H4 (cell line): Measurements from ENCODE around the gene CDC25B. TPM values are rescaled to one million over a fixed set of nuclear protein-coding genes. Genes with fewer than 3 reads are reported as not detected.

ENCODE experiments used
- DNase-seq: peaks from one replicate; pipeline ENCODE4 v3.0.0-alpha.2; 2015; ENCODE audit warnings: low spot score
- total RNA-seq: library from RNA; depleted of rRNA; stranded (reverse); fragments of >200 nt; shearing (Covaris generic); gene quantifications from 2 replicates; pipeline ENCODE4 v1.2.3, GENCODE V29; 2014

Gene CDC25B
- total RNA-seq, 1 experiment from 2014 or later, result 39.6 TPM

DNA sequence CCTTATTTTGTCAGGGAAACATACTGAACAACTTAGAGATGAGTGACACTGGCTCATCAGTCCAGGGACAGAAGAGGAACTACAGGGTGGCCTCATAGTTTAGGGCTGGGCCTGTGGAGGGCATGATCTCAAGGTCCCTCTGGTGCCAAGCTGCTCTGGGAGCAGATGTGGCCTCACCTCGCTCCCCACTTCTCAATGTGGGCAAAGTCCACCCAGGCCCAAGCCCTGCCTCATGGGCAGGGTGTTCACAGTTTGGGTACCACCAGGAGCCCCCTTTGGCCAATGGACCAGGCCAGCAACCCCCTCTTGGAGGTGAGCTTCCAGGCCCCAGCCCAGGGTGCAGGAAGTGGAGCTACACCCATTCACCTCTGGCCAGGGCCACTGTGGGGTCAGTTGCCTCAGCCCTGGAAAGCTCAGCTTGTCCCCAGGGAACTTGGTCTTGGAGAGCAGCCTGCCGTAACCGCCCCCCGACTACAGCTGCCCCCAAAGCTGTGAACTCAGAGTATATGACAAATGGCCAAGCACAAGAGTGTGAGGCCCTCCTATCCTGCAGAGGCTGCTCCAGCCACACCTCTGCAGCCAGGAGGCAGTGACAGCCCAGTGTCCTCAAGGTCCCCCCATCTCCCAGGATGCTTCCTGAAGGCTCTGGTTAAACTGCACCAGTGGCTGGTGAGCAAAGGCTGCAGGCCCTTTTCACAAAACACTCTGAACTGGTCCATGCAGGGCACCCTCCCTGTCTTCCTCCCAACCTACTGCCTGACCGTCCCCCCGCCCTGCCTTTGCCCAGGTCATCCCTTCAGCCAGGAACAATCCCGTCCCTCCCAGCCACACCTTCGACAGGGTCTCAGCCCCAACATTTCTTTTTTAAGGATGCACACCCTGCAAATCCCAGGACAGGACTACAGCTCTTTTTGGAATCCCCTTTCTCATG, 32.2 kb upstream of the CDC25B start:
- no peak for DNase-seq

DNA sequence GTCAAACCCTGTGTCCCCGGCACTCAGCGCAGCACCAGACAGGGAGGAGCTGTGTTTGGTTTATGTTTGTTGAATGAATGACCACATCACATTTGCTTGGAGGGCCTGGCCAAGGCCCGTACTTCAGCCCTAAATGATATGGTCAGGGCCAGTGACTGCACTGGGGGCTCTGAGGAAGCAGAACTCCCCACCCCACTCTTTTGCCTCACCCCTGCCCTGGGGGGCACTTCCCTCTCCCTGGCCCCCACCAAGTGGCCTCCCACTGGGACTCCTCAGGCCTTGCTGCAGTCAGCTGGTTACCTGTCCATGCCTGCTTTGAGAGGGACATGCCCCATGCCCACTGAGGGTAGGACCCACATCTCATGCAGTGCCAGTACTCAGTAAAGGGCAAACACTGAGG, 31.5 kb upstream of the CDC25B start:
- no peak for DNase-seq

DNA sequence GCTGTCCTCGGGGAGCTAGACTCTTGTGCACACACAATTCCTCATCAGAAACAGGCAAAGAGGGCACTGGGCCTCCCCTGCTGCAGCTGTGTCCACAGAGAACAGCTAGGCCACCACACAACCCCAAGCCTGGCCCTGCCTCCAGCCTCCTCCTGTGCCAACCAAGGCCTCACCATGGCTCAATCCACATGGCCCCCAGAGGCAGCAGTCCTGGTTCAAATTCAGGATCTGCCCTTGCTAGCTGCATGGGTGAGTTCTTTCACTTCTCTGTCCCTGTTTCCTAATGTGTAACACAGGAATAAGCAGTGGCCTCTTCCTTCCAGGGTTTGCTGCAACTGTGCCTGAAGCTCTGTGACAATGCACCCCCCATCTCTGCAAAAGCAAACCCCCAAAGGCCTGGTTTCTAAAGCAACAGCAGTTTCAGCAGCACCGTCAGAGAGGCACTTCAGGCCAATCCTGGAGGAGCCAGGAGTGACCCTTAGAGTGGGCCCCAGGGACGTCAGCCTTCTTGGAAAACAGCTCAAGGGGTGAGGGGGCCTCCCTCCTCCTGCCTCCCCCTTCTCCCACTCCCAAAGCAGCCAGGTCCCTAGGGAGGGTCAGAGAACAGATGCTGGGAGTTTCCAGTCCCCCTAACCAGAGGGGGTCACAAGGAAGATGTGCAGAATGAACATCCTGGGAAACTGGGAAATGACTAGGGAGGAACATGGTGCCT, 30.8 kb upstream of the CDC25B start:
- DNase-seq, result no peak

DNA sequence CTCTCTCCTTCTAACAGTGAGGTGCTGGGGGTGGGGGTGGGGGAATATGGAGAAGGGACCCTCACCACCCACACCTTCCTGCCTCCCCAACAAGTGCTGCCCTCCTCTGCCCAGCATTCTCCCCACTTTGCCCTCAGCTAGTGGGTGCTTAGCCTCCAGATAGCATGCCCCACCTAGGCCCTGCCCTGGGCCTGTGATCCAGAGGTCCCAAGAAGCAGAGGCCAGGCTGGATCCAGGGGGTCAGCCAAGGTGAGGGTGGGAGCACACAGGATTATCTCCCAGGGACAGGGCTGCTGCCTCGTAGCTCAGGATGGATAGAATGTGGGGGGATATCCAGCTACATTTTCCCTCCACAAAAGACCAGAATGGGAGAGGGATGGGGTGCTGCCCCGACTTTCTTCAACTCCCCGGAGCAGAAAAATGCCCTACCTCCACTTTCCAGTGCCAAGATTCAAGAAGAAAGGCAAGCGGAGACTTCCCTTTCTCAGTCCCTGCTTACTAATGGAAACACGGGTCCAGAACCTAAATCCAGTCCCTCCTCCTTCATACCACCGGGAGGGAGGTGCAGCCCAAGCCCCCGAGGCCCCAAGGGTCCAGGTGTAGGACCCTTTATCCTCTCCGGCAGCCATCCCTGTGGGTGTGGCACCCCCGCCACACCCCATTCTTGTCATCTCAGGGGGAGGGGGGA, 29.5 kb upstream of the CDC25B start:
- DNase-seq, result no peak

DNA sequence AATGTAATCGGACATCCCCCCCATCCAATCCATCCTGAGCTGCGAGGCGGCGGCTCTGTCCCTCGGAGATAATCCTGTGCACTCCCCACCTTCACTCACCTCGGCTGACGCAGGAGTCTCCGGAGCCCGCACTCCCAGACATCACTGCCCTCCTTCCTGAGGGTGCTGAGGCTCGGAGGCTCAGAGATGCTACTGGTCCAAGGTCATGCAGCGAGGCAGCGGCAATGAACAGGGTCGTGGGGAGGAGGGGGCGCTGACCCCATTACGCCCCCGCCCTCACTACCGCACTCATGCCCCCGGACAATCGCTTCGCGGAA, 29.0 kb upstream of the CDC25B start:
- DNase-seq, result no peak

DNA sequence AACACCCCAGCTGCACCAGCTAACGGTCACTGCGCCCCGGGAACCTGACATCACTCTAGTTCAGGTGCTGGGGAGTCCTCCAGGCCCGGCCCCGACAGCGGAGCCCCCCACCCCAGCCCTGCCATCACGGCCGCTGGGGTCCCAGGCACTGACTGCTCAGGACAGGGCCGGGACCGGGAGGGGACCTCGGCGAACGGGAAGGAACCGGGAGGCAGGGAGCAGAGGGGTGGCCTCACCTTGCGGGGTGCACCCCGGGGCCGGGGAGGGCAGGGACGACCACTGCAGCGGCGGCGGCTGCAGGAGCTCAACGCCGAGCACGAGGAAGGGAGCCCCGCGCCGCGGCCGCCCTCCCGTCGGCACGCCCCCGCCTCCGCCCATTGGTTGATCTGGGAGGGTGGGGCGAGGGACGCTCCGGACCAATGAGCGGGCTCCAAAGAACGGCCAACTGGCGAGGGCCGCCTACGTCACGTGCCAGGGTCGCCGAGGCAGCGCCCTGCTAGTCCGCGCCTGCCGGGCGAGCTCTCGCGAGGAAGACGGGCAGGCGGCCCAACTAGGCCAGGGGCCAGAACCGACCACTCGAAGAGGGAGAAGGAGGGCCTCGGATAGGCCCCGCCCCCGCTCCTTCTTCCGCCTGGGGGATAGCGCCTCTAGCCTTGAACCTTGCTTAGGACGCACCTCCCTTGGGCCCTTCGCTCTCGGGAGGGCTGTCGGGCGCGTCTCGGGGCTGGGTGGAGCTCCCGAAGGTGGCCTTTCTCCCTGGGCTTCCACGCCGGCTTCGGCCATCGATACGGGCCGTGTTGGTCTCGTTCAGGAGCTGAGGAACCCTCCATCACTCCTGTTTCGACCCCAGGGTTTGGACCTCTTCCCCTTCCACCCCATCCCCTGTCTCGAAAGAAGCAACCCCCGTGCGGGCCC, 28.4 kb upstream of the CDC25B start, which contains the start of gene ADISSP:
TSS of gene ADISSP (minus strand) at position 327 of the 915 bp plus-strand sequence. CDS start 7,653 bp downstream, outside the sequence.
- peak; percentile 98 for DNase-seq

DNA sequence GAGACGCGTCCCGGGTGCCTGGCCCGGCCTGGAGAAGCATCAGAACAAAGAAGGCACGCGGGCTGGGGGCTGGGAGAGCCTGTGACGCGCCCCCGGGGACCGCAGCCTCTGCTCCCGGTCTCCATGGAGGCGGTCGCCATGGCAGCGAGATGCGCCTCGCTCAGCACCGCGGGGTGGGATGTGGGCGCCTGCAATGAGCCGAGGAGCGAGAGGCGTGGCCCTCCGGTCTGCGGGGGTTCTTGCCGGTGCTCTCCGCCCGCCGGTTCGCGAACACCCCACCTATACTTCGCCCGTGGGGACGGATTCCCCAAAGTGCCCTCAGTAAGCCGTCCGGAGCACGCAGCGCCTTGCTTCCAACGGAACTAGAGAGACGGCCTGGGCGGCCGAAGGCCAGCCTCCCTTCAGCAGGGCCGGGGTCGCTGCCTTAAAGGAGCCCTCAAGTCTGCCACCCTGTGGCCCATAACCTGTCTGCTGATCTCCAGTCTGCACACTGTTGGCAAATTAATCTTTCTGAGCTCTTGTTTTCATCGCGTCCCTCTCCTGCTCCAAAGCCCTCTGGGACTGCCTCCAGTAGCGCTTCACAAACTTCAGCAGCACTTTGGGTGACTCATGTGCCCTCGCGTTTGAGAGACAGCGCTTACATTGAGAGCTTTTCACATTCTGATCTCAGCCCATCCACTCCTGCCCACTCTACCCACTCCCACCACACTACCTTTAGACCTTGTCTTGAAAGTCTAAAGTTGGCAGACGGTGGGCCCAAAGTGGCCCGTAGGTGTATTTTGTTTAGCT, 27.6 kb upstream of the CDC25B start:
- DNase-seq, result peak; percentile 79

DNA sequence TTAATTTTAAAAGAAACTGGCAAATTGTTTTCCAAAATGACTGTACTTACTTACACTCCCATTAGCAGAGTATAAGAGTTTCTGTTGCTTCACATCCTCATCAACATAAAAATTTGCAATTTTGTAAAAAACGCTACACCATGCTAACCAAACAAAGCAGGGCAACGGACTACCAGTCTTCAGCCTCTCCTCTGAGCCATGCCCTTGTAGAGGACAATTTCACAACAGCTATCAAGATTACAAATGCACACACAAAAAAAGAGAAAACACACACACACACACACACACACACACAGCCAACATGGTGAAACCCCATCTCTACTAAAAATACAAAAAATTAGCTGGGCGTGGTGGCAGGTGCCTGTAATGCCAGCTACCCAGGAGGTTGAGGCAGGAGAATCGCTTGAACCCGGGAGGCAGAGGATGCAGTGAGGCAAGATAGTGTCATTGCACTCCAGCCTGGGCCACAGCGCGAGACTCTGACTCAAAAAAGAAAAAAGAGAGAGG, 24.5 kb upstream of the CDC25B start:
- no peak for DNase-seq

DNA sequence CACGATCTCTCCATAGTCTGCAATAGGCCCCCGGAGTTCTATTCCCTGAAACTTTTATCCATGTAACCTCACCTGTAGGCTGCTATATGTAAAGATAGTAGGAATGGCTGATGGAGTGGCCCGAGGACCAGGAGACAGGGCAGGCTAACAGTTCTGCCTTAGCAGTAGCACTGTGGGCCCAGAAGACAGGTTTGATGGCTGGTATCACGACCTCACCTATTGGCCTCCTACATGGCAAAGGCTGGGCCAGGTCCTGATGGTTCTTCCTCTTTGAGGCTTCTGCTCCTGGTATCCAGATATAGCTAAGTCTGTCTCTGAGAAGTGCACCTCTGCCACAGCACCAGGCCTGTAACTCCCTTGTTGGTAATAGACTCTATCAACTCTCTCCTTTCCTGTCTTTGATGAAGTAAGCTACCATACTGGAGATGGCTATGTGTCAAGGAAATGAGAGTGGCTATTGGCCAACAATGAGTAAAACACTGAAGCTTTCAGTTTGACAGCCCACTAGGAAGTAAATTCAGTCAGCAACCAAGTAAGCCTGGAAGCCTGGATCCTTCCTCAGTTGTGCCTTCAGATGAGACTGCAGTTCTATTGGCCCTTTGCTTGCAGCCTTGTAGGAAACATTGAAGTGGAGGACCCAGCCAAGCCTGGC, 20.5 kb upstream of the CDC25B start:
- no peak for DNase-seq

DNA sequence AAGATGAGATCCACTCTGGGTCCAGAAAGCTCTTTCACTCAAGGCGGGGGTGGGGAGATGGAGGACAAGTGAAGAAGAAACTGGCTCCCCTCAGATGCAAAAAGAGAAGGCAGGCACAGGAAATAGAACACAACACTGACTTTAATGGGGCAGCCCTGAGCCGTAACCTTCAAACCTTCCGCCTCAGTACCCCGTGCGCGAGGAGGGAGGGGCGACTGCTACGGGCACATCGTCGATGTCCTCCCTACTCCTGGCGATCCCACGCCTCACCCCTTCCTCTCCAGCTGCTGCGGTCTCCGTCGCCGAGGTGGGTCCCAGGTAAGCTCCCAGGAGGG, 18.8 kb upstream of the CDC25B start:
- no peak for DNase-seq

DNA sequence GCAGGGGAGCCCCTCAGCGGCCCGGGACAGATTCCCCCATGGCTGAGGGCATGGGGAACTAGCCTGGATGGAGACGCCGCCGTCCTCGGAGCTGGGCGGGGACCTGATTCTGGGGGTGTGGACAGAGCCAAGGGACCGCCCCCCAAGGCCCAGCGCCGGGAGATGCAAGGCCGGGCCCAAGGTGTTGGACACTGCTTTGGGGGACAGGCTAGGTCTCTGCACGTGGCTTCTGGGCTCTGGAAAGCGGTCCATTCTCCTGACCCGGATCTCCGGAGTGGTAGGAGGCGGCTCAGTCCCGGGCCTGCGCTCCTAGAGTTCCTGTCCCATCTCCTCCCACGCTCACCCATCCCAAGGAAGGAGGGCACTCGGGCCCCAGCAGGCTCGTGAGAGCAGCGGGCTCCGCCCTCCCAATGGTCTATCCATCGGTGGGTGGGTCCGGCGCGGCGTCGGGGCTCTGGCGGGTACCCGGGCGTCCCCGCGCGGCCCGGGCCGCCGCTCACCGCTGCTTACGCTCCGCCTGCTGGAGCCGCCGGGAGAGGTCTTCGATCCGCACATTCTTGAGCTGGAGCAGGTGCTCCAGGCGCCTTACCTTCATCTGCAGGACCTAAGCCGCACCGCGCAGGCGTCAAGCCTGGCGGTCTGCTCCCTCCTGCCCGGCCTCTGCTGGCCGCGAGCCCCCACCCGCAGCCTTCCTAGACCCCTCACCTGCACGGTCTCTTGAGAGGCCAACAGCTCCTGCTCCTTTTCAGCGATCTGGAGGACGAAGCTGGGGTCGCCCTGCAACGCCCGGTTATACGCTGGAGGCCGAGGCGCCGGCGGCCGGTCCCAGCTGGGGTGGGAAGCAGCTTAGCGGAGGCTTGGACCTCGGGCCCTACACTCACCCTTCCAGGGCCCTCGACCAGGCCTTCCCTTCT, 18.1 kb upstream of the CDC25B start:
- no peak for DNase-seq

DNA sequence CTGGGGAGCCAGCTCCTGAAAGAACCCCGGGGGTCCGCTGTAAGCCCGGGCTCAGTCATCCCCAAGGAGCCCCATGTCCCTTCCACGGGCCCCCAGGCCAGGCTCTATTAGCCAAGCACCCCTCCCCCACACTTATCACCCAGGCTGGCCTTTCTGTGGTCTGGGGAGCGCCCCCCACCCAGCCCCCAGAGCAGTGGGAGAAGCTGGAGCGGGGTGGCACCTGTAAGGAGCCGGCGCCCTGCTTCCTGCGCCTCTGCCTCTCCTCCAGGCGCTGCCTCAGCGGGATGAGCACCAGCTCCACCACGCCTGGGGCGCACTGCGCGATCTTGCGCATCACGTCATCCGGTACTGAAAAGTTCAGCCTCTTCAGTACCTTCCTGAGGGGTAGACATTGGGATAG, 17.1 kb upstream of the CDC25B start:
- no peak for DNase-seq

DNA sequence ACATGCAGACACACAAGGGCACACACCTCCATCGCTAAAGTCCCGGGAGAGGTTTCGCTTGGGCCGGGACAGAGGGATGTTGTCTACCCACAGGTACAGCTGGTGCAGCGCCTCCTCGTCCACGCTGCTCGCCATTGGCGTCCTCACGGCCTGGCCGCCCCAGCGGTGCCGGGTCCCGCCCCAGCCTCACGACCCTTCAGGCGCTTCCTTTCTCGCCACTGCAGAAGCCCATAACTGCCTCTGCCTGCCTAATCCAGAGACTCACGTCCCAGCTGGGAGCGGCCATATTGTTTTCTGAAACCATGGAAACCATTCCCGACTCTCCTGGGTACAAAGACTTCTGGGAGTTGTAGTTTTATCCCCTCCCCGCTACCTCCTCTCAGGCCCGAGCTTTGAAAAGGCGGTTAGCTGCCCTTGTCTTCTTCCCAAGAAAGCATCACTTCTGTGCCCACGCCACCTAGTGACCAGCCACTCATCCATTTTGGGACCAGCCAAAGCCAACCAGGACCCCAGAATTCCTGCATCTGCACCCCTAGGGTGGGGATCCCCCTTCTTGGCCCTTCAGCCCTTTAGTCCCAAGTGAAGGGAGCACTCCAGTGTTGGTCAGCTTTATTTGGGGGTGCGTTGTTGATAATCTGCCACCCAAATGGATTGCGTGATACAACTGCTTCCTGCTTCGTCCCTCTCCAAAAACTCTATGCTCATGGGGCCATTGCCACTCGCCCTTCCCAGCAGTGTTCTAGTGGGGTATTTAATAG, 14.8 kb upstream of the CDC25B start, which contains the start of gene SPEF1:
TSS of gene SPEF1 (minus strand) at position 296 of the 758 bp plus-strand sequence. CDS start at position 135, 161 bp downstream.
- peak; percentile 94 for DNase-seq

DNA sequence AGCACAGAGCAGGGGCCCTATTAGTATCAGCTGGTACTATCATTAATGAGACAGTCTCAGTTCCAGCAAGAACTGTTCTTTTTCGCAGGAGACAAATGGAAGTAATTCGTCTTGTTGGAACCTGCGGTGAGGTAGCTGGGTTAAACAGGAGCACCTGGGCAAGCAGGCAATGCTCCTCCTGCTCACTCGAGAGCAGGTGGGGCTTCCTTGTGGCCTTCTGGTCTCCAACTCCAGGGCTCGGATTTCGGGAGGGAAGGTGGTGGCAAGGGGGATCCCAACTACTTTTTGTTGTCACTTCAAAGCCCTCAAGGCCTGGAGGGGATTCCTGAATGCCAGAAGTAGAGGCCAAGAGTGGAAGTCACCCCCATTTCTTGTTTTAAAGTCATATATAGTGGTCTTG, 13.5 kb upstream of the CDC25B start:
- no peak for DNase-seq

DNA sequence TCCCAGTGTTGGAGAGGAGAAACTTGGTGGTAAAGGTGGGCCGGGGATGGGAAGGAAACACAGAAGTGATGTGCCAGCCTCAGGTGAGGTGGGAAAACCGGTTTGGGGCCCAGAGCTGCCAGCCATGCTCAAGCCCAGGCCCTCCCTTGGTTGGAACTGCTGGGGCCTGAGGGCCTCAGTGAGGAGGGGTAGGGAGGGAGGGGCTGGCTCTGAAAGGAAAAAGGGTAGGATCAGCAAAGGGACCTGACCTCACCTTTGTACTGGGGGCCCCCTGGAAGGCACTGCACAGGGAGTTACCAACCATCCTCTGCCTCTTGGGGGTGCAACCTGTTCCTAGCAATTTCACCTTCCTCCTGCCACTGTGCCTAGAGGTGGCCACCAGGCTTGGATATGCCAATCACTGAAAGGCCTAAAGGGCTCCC, 13.0 kb upstream of the CDC25B start:
- DNase-seq, result no peak

DNA sequence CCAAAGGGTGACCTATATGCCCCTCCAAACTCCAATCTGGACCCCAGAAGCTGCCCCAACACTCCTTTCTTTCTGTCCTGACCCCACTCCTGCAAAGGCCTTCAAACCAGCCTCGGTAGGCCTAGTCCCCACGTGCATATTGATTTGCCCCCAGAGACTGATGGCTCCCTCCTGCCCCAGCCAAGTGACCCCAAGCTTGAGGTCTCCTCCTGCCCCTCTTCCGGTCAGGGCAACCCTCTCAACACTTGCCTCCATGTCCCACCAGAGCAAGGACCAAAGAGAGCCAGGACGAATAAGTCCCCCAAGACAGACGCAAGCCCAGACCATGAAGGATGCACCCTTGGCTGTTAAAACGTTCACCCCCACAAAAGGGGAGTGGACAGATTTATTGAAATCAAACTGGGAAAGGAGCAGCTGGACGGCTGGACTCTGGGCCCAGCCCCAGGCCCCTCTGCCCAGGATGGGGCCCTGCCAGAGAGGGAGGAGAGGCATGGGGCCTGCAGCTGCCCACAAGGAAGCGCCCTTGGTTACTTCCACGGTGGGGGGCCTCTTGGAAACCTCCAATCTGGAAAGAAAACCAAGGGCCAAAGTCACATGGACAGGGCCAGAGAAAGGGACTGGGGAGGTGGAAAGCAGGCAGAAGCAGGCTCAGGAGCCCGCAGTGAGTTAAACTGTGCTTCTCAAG, 12.5 kb upstream of the CDC25B start:
- DNase-seq, result no peak

DNA sequence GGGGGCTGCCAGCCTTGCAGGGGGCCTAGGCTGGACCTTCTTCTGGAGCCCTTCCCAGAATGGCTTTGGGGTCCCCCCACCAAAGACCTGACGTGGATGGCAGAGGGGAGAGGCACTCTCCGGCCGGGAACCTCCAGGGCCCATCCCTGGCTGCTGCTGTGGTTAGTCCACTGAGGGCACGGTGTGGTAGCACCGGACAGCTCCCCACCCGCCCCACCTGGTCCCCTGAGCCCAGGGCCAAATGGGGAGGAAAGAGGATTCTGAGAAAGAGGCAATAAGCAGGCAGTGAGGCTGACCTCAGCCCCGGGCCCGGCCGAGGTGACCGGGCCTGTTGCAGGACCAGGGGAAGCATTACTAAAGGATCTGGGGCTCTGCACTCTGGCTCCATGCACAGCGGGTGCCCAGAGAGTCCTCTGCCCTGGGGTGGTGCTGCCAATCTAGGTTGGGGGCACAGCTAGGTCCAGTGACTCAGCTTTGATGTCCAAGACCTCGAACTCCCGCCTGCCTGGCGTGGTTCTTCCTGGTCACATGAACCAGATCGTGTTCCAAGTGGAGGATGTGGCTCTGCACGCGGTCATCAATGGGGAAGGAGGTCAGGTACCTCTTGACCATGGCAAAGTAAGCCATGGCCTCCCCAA, 11.8 kb upstream of the CDC25B start:
- no peak for DNase-seq
